KG1 (cell line): ENCODE results near the gene ALPL.
"Not testable (repeated sequence)": the region's sequence is repeated elsewhere in the genome, so short reads cannot be mapped to it uniquely, and the experiment has no call there.

ENCODE experiments used
- DNase-seq: peaks from one replicate; lab custom pipeline; 2025; lab: John Stamatoyannopoulos, UW

ALPL gene

DNA sequence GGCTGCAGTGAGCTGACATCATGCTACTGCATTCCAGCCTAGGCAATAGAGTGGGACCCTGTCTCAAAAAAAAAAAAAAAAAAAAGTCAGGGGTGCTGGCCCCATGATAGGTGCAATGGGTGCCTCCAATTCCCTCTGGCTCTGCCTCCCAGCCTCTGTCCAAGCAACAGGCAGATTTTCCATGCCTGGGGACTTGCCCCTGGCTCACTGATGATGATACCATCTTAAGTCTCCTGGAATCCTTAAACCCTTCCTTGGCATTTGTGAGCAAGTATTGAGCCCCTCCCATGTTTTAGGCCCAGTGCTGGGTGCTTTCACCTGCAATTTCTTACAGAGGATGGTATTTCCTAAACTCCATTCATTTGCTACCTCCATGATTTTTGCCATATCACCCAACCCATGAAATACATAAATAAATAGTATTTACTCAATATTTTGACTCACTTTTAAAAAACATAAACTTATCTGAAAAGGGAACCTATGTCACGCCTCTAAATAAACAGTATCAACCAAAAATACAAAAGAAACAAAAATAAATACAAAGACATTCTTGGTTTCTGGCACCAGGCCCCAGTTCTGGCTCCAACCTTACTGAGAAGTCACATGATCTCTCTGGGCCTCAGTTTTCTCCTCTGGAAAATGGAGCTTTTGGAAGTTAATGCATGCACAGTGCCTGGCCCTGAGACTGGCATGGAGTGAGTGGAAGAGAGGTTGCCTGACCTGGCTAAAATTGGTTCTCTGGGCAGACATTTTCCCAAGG, 1.5 kb upstream of the ALPL start:
- no peak for DNase-seq

DNA sequence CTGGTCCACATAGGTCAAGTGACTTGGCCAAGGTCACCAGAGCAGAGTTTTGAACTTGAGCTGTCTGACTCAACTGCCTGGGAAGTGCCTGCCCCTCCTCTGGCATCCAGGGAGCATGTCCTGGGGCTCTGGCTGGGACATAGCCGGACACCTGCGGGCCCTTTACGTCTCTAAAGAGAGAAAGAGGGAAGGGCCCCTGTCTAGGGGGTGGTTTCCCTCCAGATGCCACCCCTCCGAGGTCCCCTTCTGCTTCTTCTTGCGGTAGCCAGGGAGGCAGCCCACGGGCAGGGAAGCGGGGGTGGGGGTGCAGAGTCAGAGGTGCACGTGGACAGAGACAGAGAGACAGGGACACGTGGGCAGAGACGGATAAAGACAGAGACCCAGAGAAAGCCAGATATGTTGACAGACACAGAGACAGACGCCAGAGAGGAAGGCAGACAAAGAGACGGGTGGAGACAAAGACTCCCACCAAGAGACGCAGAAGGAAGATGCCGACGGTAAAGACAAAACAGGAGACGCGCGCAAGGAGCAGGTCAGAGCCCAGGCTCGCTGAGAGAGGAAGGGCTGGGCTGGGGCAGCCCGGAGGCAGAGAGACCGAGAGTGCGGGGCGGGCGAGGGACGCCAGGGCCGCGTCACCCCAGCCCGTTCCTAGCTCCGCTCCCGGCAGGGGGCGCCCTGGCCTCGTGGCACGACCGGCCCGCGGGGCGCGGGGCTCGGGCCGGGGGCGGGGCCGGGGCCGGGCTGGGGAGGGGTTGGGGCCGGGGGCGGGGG, 458 bp upstream of the ALPL start:
- DNase-seq = peak; percentile 10

DNA sequence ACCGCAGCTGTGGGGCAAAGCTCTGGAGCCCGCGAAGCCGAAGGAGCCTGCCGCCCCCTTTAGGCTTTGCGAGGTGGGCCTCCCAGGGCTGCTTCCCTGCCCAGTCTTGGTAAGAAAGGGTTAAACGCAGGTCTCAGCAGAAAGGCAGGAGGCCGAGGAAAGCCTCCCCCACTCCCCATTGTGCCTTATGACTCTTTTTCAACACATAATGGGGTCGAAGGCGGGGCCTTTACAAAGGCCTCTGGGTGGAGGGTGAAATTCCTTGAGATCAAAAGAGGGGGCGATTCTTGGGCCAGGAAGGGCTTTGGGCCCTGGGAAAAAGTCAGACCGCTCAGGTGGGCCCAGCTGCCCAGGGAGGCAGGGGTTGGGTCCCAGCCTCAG, 880 bp downstream of the ALPL start:
- no peak for DNase-seq

DNA sequence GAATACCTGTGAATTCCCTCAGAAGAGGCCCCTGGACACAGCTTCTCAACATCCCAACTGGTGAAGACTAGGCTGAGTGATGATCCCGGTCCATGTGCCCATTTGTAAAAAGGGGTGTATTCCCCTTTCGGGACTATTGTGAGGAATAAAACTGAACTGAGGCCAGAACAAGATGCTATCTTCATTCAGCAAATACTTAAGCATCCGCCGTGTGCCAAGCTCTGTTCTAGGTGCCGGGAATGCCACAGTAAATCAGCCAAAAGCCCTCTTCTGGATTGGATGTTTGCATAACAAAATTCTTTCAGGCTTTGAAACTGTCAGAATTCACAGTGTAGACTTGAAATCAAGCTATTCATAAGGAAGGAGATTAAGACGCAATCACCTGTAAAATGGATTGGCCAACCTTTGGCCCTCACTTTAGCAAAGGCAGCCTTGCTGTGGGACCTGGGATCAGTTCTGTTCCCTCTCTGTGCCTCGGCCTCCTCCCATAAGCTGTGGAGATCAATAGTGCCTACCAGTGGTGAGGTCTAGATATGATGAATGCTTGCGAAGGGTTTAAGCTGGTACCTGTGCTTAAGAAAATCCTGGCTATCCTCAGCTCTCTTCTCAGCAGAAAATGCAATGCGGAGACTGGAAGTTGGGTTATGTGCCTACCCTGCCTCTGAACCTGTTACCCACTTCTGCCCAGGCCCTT, 1.8 kb downstream of the ALPL start:
- no peak for DNase-seq

DNA sequence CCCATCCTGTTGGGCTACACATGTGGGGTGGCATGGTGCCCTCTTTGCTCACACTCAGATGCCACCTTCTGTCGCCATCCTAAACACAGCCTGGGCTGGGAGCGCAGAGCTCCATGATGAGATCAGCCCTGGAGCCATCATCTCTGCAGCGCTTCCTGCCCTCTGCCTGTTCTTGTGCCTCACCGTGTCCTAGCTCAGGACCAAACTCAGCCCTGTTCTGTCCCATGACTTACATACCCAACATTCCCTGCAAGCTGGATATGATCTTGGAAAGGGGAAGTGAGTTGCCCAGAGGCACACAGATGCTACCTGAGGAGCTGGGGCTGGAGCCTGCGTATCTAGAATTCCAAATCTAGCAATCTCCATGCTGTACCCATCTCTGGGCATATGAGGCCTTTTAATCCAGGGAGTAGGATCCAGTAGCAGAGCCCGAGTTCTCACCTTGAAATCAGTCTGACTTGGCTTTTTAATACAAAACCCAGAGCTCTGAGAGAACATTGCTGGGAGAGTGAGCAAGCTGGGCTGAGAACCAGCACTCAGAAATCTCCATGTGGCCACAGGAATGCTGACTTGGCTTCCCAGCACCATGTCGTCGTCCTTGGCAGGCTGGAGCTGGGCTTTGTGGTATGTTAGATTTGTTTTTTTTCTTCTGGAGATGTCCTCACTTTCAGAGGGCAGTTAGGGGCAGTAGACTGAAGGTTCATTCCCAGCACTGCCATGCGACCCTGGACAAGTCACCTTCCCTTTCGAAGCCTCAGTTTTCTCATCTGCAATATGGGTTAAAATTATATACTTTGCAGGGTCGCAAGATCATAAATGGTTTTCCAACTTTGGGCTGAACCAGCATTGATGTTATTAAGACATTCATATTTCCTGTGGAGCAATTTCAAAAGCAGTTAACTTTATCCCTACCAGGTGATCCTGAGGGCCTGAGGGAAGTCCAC, 2.6 kb downstream of the ALPL start:
- no peak for DNase-seq

DNA sequence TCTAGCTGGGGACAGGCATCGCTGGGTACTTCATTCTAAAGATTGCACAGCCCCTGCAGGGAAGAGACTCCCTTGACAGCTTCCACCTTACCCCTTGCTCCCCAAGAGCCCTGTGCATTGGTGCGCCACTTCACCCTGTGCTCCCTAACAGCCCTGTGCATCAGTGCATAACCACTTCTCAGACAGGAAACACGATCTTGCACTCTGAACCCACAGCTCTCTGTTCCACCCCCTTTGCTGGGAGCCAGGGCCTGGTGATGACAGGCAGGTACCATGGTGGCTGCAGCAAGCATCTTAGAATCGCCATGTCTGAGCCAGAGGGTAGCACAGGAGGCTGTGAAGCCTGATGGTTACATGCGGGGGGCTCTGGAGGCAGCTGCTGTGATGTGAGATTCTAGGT, 5.0 kb downstream of the ALPL start:
- DNase-seq = no peak

DNA sequence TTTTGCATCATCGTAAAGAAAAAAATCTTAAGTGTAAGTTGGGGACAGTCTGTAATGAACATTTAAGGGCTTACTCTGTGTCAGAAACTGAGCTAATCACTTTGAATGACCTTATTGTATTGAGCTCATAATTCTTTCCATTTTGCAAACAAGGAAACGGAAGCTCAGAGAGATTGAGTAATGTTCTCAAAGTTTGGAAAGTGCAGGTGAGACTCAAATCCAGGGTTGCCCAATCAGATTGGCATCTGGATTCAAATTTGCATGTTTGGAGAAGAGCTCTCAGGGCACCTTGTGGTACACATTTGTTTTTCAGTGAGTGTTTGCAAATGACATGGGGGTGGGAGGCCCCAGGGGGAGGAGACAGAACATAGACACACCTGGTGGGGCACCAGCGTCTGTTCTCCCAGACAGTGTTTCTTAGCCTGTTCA, 8.0 kb downstream of the ALPL start:
- no peak for DNase-seq

DNA sequence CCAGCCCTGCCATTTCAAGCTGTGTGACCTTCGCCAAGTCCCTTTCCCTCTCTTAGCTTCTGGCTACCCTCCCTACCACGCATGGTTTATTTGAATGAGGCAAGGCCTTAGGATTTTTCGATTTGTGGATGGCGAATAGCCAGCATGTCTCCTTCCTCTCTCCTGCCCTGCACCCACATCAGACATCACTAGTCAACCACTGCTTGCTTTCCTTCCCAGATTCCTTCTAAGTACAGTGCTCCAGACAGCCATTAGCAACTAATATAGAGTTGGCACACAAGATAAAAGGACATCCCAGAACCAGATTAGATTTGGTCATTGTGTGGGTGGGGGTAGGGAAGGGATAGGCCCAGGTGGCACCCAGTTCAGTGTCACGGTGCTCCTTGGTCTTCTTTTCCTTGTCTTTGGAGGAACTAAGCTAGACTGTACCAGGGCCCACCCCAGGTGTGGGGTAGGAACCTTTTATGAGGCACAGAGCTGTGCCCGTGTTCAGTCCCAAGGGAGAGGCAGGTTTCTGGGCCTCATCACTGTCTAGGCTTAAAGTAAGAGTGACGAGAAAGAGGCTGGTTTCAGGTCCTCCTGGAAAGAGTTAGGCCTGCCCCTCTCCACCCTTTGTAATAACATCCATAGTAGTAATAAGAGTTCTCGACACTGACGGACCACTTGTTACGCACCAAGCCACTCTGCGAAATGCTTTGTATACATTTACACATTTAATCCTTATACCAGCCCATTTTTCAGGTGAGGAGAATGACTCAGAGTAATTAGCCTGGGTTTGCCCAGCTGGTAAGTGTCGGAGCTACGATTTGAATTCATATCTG, 8.6 kb downstream of the ALPL start:
- no peak for DNase-seq

DNA sequence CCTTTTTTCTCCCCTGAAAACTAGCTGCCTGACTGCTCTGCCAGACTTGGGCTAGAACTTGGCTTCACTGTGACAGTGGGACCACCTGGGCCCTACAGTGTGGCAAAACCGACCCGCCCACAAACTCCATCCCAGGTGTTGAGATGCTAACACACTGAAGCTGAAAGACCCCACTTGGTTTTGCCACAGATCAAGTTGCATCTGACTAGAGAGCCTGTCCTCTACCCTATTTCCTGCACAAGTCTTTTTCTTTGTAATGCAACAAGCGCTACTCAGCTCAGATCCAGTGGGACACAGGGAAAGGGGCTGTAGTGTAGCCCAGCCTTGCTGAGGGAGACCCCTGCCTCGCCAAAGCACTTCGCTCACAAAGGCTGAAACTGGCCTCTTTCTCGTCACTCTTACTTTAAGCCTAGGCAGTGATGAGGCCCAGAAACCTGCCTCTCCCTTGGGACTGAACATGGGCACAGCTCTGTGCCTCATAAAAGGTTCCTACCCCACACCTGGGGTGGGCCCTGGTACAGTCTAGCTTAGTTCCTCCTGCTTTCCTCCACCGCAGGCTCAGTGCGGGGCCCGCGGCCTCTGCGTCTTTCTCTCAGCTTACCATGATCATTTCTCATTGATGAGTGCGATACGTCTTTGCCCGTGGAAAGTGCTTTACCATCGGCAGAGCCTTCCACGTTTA, 9.7 kb downstream of the ALPL start:
- DNase-seq = no peak

DNA sequence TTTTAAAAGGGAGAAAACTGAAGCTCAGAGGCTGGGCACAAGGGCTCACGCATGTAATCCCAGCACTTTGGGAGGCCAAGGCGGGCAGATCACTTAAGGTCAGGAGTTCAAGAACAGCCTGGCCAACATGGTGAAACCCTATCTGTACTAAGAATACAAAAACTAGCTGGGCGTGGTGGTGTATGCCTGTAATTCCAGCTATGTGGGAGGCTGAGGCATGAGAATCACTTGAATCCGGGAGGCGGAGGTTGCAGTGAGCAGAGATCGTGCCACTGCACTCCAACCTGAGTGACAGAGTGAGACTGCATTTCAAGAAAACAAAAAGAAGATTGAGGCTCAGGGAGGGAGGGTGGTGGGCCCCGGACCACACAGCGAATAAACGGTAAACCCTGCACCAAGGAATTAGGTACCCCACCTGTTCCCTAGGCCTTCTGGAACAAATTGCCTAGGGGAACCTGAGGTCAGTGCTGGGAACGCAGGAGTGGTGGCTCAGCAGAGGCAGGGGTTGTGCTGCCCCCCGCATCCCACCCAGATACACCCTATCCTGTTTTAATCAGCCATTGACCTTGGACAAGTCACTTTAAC, 10.4 kb downstream of the ALPL start:
- DNase-seq = not testable (repeated sequence)

DNA sequence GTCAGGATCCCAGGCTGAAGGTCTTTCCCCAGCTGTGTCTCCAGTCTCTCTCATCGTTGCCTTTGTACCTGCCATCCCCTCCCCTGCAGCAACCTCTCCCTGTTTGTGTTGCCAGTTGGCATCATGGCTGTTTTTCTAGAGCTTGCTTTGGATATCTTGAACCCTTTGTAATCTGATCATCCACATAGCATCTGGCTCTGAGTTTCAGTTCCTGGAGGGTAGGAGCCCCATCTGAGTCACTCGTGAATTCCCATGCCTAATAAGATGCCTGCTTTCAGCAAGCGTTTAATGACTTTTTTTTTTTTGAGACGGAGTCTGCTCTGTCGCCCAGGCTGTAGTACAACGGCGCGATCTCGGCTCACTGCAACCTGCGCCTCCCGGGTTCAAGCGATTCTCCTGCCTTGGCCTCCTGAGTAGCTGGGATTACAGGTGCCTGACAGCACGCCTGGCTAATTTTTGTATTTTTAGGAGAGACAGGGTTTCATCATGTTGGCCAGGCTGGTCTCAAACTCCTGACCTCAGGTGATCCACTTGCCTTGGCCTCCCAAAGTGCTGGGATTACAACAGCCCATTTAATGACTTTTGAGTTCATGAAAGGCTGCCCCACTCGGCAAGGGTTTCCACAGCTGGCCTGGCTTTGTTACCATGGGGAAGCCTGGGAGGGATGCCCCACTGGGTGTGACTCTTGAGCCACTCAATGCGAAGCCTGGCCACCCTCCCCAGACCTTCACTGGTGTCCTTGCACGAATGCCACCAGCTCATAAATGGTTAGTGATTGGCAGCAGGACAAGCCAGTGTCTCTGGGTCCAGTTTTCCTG, 11.9 kb downstream of the ALPL start:
- DNase-seq = no peak

DNA sequence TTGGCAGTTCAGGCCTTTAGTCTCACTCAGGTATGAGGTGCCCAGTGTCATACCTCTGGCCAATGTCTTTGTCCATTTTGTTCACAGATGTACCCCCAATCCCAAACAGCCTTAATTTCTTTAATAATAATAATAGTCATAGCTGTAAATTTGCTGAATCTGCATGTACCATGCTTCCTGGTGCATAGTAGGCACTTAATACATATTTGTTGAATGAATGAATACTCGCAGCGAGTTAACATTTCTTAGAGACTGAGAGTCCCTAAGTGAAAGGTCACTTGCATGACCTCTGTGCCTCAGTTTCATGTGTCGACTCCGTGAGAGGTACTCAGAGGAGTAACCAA, 12.5 kb downstream of the ALPL start:
- no peak for DNase-seq

DNA sequence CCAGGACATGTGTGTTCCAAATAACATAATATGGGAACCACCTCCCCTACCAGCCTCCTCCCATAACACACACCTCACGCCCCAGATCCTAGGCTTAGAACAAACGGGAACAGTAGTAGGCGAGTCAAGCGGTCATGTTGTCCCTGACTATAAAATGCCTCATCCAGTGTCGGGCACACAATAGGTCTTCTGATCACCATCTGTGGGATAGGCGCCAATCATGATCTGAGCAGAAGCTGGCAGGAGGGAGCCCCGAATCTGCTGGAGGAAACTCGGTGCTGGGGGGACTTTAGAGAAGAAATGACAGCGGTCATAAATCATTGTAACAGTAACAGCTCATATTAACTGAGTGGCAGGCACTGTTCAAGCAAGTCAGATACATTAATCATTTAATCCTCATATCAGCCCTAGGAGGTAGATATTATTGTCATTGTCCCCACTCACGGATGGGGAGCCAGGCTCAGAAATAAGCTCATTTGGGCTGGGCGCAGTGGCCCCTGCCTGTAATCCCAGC, 13.4 kb downstream of the ALPL start:
- DNase-seq = no peak

DNA sequence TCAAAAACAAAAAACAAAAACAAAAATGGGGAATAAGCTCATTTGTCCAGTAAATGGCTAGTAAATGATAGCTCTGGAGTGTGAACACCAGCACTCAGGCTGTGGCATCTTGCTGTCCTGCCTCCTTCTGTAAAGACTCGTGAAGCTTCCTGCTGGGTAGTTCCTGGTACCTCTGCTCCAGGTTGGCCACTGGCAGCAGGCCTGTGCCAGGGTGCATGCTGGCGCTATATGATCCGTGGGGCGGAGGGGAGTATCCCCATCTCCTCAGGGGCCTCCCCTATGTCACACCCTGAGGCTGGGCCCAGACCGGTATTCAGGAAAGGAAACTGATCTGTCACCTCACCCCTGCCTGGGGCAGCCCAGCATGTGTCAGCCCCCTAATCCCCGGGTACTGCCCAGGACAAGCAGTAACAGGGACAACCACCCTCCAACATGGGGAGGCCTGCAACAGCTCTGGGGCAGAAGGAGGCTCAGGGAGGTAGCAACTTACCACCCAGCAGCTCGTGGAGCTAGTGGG, 14.1 kb downstream of the ALPL start:
- DNase-seq = no peak

DNA sequence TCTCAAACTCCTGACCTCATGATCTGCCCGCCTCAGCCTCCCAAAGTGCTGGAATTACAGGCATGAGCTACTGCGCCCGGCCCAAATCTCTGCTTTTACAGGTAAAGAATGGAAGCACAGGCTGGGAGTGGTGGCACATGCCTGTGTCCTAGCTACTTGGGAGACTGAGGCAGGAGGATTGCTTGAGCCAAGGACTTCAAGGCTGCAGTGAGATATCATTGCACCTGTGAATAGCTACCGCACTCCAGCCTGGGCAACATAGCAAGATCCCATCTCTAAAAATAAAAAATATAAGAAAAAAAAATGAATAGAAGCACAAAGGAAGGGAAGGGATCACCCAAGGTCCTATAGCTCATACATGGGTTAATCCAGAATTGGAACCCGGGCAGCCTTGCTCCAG, 15.0 kb downstream of the ALPL start:
- no peak for DNase-seq

DNA sequence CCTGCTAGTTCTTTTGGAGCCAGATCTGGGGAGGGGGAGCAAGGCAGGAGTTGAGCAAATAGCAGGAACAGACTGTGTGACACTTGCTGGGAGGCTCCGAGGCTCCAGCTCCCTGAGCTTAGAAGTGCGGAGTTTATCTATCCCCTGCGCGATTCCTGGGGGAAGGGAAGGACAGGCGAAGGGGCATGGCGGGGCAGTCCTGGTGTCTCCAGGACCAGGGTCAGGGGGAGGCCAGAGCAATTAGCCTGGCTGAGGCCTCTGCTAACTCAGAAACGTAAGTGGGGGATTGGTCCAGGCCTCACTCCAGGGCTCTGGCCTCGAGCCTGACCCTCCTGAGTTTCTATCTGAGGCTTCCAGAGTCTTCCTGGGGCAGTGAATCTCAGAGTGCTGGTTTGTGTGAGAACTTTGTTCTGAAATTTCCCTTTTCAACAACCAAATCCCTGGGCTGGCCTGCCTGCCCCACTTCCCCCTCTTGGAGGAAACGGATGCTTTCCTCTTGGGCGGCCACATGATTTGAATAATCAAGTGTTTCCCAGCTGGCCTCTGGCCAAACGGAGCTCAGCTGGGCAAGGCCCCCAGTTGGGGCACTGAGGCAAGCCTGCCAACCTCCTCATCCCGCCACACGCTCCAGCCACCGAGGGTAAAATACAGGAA, 15.6 kb downstream of the ALPL start:
- DNase-seq = no peak

DNA sequence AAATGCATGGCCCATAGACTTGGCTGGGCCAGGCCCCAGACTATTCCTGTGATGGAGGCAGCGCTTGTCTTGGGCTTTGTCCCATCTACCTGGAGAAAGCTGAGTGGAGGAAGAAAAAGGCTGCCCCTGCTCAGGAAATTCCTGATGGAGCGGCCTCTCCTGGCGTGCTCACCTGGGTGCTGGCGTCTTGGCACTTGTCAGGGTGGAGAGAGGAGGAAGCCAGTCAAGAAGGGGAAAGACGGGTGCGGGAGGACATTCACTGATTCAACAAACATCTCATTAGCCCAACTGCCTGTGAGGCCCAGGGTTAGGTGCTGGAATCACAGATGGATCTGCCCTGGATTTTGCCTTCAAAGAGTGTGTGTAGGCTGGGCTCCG, 16.1 kb downstream of the ALPL start:
- DNase-seq = no peak

DNA sequence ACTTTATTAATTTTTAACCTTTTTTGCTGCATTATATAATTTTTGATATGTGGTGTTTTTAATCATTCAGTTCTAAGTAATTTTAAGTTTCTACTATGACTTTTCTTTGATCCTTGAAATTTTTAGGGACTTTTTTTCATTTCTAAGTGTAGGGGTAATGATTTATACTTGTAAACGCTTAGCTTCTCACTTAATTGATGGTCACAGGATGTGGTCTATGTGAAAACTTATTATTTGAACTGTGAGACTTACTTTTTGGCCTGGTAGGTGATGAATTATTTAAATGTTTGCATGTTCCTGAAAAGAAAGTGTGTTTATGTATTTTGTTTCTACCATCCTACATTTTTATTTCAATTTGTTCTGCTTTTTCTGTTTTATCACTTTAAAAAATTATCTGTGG, 17.2 kb downstream of the ALPL start:
- no peak for DNase-seq
